GM12874 (cell line): ENCODE measurements around the gene PHF19.

ENCODE experiments used
- CTCF ChIP-seq: IDR thresholded peaks from 2 replicates; pipeline ENCODE4 v1.5.1; 2011; ENCODE audit warnings: low read depth, mild to moderate bottlenecking, control low read depth, low read length, moderate library complexity; ENCODE audit not compliant: insufficient read depth

PHF19 gene

DNA sequence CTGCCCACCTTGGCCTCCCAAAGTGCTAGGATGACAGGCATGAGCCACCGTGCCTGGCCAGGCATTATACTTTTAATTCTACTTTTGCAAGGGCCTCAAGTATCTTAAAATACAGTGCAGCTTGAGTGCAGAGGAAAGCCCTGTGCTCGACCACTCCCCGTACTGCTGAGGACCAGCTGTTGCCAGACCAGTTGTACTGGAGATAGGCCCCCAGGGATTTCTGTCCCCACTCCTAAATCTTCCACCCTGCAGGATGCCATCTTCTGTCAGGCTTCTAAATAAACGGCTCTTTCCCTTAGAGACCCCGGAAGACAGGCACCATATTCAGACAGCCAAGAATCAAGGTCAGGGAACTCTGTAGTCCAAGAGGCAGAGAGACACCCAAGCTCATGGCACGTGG lies 17.6 kb downstream of the PHF19 start:
- TF ChIP-seq CTCF = no peak

DNA sequence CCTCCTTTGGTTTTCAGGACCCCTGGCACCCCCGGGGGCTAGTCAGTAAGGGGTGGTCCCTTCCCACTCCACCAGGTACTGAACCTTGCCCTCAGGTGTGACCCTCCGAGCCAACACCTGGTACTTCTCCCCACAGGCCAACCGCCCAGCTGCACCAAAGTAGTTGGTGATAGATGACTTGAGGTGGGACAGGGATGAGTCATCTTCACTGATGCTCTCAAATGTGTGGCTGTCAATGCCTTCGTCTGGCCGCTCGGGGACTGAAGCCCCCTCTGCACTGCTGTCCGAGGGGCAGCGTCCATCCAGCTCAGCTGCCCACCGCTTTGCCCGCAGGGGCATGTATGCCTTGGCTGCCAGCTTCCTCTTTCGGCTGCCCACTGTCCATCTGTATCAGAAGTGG lies 19.1 kb downstream of the PHF19 start:
- no peak for TF ChIP-seq CTCF

DNA sequence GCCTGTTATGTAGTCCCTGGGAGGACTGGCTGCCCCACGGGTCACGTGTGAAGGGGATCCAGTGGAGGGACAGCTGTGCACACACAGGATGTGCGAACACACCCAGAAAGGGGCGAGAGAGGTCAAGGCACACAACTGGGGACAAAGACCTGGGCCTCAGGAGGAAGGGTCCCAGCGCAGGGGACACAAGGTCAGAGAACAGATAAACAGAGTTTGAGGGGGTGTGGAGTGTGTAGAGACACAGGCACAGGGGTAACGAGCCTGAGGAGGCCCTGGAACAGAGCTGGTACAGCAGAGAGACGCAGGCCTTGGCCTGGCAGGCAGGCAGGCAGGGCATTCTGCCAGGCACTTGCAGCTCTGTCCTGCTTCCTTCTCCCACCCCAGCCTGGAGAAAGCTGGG lies 19.5 kb downstream of the PHF19 start:
- no peak for TF ChIP-seq CTCF

DNA sequence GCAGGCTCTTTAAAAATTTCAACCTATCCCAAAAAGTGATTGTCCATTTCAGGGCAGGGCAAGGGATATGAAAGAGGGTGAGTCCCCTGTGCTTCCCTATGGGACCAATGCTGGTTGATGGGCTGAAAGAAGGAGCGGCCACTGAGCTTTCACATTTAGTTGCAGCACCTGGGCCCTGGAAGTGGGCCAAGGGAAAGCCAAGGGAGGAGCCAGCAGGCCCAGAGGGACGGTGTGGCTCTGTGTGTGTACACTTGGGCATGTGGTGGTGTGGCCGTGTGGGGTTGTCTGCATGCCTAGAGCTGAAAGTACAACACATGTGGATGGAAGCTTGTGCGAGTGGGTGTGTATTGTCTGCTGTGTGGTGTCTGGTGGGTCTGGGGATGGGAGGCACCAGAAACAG lies 20.3 kb downstream of the PHF19 start:
- TF ChIP-seq CTCF = no peak

DNA sequence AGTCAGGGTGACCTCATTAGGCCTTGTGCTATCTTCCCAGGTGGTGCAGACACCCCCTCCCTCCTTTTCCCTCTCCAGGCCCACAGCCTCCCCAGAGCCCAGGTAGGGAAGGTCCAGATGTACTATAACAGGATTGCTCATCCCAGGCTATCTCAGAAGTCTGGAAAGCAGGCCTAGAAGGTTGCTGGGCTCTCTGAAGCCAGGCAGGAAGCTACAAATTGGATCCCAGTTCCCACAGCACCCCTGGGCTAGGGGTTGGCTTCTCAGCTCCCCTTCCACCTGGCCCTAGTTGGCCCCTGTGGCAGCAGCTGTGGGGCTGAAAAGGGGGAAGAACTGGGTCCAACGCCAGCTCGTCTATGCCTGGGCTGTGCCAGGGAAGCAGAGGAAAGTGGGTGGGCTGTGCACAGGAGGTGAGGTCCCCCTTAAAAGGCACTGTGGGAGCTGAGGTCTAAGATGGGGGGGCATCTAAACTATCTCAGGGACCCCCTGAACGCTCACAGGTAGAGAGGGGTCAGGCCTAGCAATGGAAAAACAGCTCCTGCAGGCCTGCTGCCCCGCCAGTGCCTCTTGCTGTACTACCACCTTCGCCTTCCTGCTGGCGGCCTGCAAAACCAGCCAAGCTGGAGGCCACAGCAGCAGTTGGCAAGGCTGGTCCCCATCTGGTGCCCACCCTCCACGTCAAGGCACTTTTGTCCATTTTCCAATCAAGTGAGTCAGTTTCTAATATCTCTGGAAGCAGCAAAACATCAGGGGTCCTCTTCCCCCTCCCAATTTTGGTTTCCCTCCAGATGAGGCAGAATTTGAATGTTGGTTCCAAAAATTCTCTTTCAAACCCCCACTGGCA lies 20.9 kb downstream of the PHF19 start:
- no peak for TF ChIP-seq CTCF

DNA sequence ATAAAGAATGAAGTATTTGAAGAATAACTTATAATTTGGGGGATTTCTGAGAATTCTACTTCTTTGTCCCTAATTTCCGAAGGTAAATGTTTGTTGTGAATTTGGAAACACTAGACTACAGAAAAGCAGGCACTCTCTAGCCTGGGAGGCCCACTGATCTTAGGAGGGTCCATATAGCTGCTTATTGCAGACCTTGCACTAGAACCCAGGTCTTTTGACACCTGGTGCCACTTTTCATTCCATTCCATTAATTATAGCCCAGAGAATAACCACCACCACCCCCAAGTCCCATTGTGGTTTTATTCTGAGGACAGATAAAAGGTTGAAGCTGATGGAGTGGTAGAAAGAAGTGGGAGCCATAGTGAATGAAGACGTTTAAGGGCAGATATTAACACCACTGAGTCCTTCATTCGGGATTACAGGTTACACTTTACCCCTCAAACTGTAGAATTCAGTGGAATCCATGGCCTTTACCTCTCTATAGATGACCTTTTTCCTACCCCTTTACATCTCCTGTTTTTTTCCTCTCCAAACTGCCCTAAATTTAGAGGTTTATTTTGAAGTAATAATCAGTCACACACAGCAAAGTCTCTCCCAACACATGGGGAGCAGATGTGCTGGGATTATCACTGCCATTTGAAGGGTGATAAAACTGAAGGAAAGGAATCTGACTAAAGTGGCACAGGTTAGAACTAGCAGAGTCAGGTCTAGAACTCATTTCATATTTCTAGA lies 22.2 kb downstream of the PHF19 start:
- TF ChIP-seq CTCF = no peak

DNA sequence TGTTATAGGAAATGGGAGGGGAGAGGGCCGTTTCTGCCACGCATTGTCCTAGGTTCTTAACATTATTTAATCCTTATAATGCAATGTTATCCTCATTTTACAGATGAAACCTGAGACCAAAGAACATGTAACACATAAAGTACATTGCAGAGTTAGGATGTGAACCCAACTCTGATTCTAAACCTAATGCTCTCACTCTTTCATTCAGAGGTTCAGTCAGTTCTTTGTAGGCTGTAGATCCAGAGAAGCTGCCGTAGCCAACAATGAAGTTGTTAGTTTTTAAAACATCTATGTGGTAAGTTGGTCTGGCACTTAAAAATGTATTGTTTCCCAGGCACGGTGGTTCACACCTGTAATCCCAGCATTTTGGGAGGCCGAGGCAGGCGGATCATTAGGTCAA lies 23.8 kb downstream of the PHF19 start:
- no peak for TF ChIP-seq CTCF
